Measurements from ENCODE around the gene PLEKHG4B. TPM values are rescaled to one million over a fixed set of nuclear protein-coding genes. Genes with fewer than 3 reads are reported as not detected.

The PLEKHG4B gene
- total RNA-seq, 2 donors from 2014 or later, result under 0.01 to 0.28 TPM

GRCh38 chr5:77957-78804 lies 13.8 kb upstream of the PLEKHG4B start:
- Histone ChIP-seq H3K36me3 (no peaks in the 10 kb centered on the region), H3K9me3 (no peaks in the 10 kb centered on the region), H3K27me3 (replicated peaks; ENCODE audit: insufficient read depth) (no peaks in the 10 kb centered on the region), H3K4me1 (ENCODE audit: control insufficient read depth in 1 of 2, low read depth in 2 of 2) (no peaks in the 10 kb centered on the region), H3K4me3 (no peak overlapping the region), H3K27ac (no peak overlapping the region)
- no peak for ATAC-seq (ENCODE audit: insufficient number of reproducible peaks, low FRiP score, low read depth)
- no peak for TF ChIP-seq CTCF (IDR thresholded peaks at IDR 0.05)
- DNase-seq (ENCODE audit: low spot score), result no peak

- no peak for ATAC-seq (ENCODE audit: insufficient number of reproducible peaks, low FRiP score, low read depth)
- DNase-seq (ENCODE audit: low spot score), result no peak
- no peaks in the 10 kb centered on the region for H3K36me3 ChIP-seq
- H3K4me3 ChIP-seq, result no peak overlapping the region
- H3K9me3 ChIP-seq, result no peaks in the 10 kb centered on the region
- H3K27me3 ChIP-seq (replicated peaks; ENCODE audit: insufficient read depth), result no peaks in the 10 kb centered on the region
- no peaks in the 10 kb centered on the region for H3K4me1 ChIP-seq (ENCODE audit: control insufficient read depth in 1 of 2, low read depth in 2 of 2)
- no peak overlapping the region for H3K27ac ChIP-seq
- TF ChIP-seq CTCF (IDR thresholded peaks at IDR 0.05), result no peak
Measured at GRCh38 chr5:78805-79149, 13.2 kb upstream of the PLEKHG4B start.

- H3K4me3 ChIP-seq, result no peak overlapping the region
- no peaks in the 10 kb centered on the region for H3K27me3 ChIP-seq (replicated peaks; ENCODE audit: insufficient read depth)
- TF ChIP-seq CTCF (IDR thresholded peaks at IDR 0.05), result no peak
- H3K4me1 ChIP-seq (ENCODE audit: control insufficient read depth in 1 of 2, low read depth in 2 of 2), result no peaks in the 10 kb centered on the region
- ATAC-seq (ENCODE audit: insufficient number of reproducible peaks, low FRiP score, low read depth) (no peak), DNase-seq (ENCODE audit: low spot score) (no peak)
- H3K9me3 ChIP-seq, result no peaks in the 10 kb centered on the region
- no peak overlapping the region for H3K27ac ChIP-seq
- no peaks in the 10 kb centered on the region for H3K36me3 ChIP-seq
Measured at GRCh38 chr5:79263-79662, 12.7 kb upstream of the PLEKHG4B start.

- Histone ChIP-seq H3K4me3 (no peak overlapping the region), H3K27ac (no peak overlapping the region), H3K4me1 (ENCODE audit: control insufficient read depth in 1 of 2, low read depth in 2 of 2) (no peaks in the 10 kb centered on the region), H3K36me3 (no peaks in the 10 kb centered on the region), H3K9me3 (no peaks in the 10 kb centered on the region), H3K27me3 (replicated peaks; ENCODE audit: insufficient read depth) (no peaks in the 10 kb centered on the region)
- DNase-seq (ENCODE audit: low spot score) (no peak), ATAC-seq (ENCODE audit: insufficient number of reproducible peaks, low FRiP score, low read depth) (no peak)
- no peak for TF ChIP-seq CTCF (IDR thresholded peaks at IDR 0.05)
Measured at GRCh38 chr5:79821-80220, 12.1 kb upstream of the PLEKHG4B start.

- no peaks in the 10 kb centered on the region for H3K4me1 ChIP-seq (ENCODE audit: control insufficient read depth in 1 of 2, low read depth in 2 of 2)
- TF ChIP-seq CTCF (IDR thresholded peaks at IDR 0.05), result no peak
- ATAC-seq (ENCODE audit: insufficient number of reproducible peaks, low FRiP score, low read depth), result no peak
- no peak for DNase-seq (ENCODE audit: low spot score)
- H3K4me3 ChIP-seq, result no peak overlapping the region
- no peaks in the 10 kb centered on the region for H3K36me3 ChIP-seq
- H3K27ac ChIP-seq, result no peak overlapping the region
- no peaks in the 10 kb centered on the region for H3K9me3 ChIP-seq
- no peaks in the 10 kb centered on the region for H3K27me3 ChIP-seq (replicated peaks; ENCODE audit: insufficient read depth)
Measured at GRCh38 chr5:81391-82021, 10.5 kb upstream of the PLEKHG4B start.

Measured in thoracic aorta (tissue), 2 donors.